K562 (cell line): ENCODE results near the gene SLC13A3. TPM values are rescaled to one million over a fixed set of nuclear protein-coding genes. Genes with fewer than 3 reads are reported as not detected.

ENCODE experiments used
- CTCFL ChIP-seq: IDR thresholded peaks from 2 replicates; pipeline ENCODE4 v1.6.1; 2011; ENCODE audit warnings: borderline replicate concordance, low read depth, mild to moderate bottlenecking, moderate library complexity, low read length; ENCODE audit not compliant: insufficient read depth, poor library complexity, severe bottlenecking
- ETV6 ChIP-seq, 3 experiments: fragments of 150-350 bp in 1 of 3; sonication (generic) in 1 of 3; formaldehyde crosslinking in 1 of 3; IDR thresholded peaks; 2 replicates each; pipeline versions ENCODE4 v1.6.1 to v1.8.0; 2014 to 2022; ENCODE audit warnings: borderline replicate concordance in 2 of 3, low read depth in 2 of 3, antibody characterized with exemption in 1 of 3, low read length in 1 of 3, mild to moderate bottlenecking in 1 of 3, missing genetic modification reagents in 1 of 3
- ILF3 ChIP-seq: fragments of 450-650 bp; IDR thresholded peaks from 2 replicates; pipeline ENCODE4 v1.6.1; 2018; ENCODE audit warnings: antibody characterized with exemption, mild to moderate bottlenecking, moderate library complexity, borderline replicate concordance
- SAFB2 ChIP-seq: fragments of 200-400 bp; formaldehyde crosslinking; IDR thresholded peaks from 2 replicates; pipeline ENCODE4 v1.6.1; 2018; ENCODE audit warnings: borderline replicate concordance, low read length, low read depth, moderate library complexity; ENCODE audit not compliant: severe bottlenecking
- ZNF24 ChIP-seq: fragments of 450-650 bp; IDR thresholded peaks from 2 replicates; pipeline ENCODE4 v1.6.1; 2016
- ZNF318 ChIP-seq, 2 experiments: fragments of 450-650 bp; IDR thresholded peaks; 2 replicates each; pipeline ENCODE4 v1.6.1; 2016; ENCODE audit warnings: mild to moderate bottlenecking in 2 of 2, borderline replicate concordance in 1 of 2, low read depth in 1 of 2, moderate library complexity in 1 of 2
- ZNF436 ChIP-seq: fragments of 250-450, 450-650 bp; sonication (Bioruptor Pico); formaldehyde crosslinking; IDR thresholded peaks from 2 replicates; pipeline ENCODE4 v1.7.0; 2020; ENCODE audit warnings: mild to moderate bottlenecking
- ZNF512 ChIP-seq: IDR thresholded peaks from 2 replicates; pipeline ENCODE4 v1.6.1; 2016; ENCODE audit warnings: missing genetic modification characterization, missing compliant biosample characterization
- ZNF639 ChIP-seq, 2 experiments: fragments of 200-800 bp in 1 of 2; sonication (Bioruptor generic) in 1 of 2; sonication (generic) in 1 of 2; formaldehyde crosslinking in 1 of 2; IDR thresholded peaks in 1 of 2; conservative IDR thresholded peaks in 1 of 2; 2 replicates each; pipeline versions ENCODE4 v1.5.0 to v1.6.1; 2016 to 2020; ENCODE audit warnings: missing compliant biosample characterization in 1 of 2, missing genetic modification characterization in 1 of 2, missing genetic modification reagents in 1 of 2
- polyA plus RNA-seq, 8 experiments: library from polyadenylated mRNA; depleted of rRNA in 4 of 8; stranded (reverse) in 5 of 8; unstranded in 3 of 8; fragments of >200 nt; fragmentation: Nextera tagmentation in 2 of 8; fragmentation: Illumina TruSeq in 1 of 8; extraction: Ambion mirVana in 2 of 8; extraction: Trizol in 1 of 8; gene quantifications; 2 replicates each; pipeline versions ENCODE4 v1.2.1 to v1.2.3, GENCODE V29; 2011 to 2014; ENCODE audit warnings: inconsistent platforms in 1 of 8, missing spikeins in 1 of 8
- total RNA-seq, 7 experiments: library from RNA; depleted of rRNA in 6 of 7; stranded (reverse); fragments of >200 nt in 6 of 7; fragmentation: Illumina TruSeq in 2 of 7; extraction: Trizol in 2 of 7; gene quantifications; 2 replicates each; pipeline versions ENCODE4 v1.2.1 to v1.2.3, GENCODE V29; 2011 to 2021; ENCODE audit warnings: low replicate concordance in 1 of 7

SLC13A3 gene
- total and polyA plus RNA-seq, 9 of the 15 experiments (the other 6 are each of a cell fraction or from before 2014, with no cell fraction given): 5.5 to 16.4 (median 8.5) TPM

GRCh38 chr20:46600286-46600752 is 50.9 kb downstream of the SLC13A3 start (continued):
- TF ChIP-seq ETV6 (IDR thresholded peaks at IDR 0.05; ENCODE audit: borderline replicate concordance in 1 of 2, low read depth in 2 of 2, low read length in 1 of 2) (no peak), ETV6 (CRISPR knock-in tag; IDR thresholded peaks at IDR 0.05; ENCODE audit: borderline replicate concordance) (no peak), ZNF512 (tag) (peak; percentile 76), ILF3 (no peak), ZNF318 (IDR thresholded peaks at IDR 0.05; ENCODE audit: borderline replicate concordance in 1 of 2, low read depth in 1 of 2) (no peak), ZNF639 (CRISPR knock-in tag; conservative IDR thresholded peaks at IDR 0.05 in 1 of 2, IDR thresholded peaks at IDR 0.05 in 1 of 2) (no peak), SAFB2 (no peak), ZNF24 (0 out of 2 replicates have a peak, but pooled peaks have one; percentile 39), ZNF436 (CRISPR knock-in tag) (no peak), CTCFL (no peak)
